IPS-NIHi7 (cell line): ENCODE measurements around the gene LHX4.

Experiments used
- DNase-seq: peaks from one replicate; pipeline ENCODE4 v3.0.0; 2012; ENCODE audit warnings: mixed read lengths; ENCODE audit errors: extremely low spot score

LHX4 gene

DNA sequence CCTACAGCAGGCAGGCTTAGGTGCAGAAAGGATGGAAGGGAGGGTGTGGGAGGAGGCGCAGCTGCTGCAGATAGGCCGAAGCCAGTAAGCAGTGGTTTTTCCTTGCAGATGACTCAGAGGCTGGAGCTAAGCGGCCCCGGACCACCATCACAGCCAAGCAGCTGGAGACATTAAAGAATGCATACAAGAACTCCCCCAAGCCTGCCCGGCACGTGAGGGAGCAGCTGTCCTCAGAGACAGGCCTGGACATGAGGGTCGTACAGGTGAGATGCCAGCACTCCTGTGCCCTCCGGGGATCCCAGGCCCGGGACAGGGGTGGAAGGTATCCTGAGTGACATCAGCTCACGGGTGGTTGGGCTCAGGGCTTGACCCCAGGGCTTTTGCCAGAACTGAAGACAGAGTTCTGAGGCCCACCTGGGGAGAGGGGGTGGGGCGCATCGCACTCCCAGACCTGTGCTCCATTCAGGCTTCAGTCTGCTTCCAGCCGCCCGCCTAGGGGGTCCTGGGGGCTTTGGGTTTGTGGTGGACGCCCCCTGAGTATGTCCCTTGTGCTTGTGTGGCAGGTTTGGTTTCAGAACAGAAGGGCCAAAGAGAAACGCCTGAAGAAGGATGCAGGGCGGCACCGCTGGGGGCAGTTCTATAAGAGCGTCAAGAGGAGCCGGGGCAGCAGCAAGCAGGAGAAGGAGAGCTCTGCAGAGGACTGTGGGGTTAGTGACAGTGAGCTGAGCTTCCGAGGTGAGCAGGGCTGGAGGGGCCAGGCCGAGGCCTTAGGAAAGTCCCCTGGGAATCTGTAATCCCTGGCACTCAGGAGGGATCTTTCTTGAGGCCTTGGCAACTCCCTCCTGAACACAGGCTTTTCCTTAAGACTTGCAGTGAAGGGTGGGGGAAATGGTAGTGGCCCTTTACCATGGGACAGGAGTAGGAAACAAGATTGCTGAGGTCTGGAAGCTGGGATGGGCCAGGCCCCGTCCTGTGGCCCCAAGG lies 41.5 kb downstream of the LHX4 start:
- peak; percentile 42 for DNase-seq

DNA sequence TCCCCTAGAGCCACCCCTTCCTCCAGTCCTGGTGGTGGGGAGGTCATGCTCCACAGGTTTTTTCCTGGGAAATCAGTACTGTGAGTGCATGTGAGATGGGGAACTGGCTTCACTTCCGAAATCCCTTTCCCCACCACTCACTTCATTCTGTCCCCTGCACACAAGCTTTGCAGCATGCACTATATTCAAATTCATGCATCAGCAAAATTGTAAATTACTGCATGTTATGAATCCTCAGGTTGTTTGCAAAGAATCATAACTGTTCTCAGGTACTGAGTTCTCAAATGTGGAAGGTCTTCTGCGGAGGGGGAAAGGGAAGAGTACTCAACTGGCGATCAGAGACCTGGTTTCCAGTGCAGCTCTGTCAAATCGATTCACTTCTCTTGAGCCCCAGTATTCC lies 42.3 kb downstream of the LHX4 start:
- DNase-seq: no peak

DNA sequence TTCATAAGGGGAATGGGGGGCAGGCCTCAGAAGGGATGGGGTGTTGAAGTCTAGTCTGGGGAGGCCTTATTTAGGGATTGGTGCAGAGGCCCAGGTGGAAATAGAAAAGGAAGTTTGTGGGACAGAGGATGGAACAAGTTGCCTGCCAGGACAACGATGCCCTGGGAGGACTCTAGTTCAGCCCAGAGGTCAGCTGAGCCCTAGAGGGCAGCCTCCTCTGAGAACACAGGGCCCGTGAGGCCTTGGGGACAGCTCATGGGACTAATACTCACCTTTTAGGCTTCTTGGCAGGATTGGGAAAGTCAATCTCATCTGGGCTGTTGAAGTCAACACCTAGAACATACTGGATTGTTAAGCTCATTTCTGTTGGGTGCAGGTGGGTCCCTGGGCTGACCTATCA lies 43.0 kb downstream of the LHX4 start:
- DNase-seq: no peak

DNA sequence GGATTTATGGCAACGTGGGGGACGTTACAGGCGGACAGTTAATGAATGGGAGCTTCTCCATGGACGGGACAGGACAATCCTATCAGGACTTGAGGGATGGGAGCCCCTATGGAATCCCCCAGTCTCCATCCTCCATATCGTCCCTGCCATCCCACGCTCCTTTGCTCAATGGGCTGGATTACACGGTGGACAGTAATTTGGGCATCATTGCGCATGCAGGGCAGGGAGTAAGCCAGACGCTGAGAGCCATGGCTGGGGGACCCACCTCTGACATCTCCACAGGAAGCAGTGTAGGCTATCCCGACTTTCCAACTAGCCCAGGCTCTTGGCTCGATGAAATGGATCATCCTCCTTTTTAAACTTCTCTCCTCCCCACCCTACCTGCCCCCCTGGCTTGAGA lies 44.2 kb downstream of the LHX4 start:
- DNase-seq: no peak

DNA sequence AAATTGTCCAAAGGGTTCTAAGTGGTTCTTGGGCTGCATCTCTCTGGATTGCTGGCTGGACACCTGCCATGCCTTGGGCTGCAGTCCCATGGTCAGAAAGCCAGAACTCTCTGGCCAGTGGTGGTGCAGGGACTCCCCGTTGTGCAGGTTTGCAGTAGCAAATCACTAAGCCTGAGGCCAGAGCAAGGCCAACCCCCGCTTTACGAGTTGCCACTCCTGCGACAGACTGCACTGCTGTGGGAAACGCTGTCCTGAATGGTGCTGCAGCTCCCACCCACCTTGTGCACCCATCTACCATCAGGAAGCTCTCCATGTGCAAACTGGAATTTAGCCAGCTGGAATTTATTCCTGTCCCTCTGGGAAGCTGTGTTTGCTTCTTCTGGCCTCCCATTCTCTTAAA lies 45.7 kb downstream of the LHX4 start:
- DNase-seq: no peak

DNA sequence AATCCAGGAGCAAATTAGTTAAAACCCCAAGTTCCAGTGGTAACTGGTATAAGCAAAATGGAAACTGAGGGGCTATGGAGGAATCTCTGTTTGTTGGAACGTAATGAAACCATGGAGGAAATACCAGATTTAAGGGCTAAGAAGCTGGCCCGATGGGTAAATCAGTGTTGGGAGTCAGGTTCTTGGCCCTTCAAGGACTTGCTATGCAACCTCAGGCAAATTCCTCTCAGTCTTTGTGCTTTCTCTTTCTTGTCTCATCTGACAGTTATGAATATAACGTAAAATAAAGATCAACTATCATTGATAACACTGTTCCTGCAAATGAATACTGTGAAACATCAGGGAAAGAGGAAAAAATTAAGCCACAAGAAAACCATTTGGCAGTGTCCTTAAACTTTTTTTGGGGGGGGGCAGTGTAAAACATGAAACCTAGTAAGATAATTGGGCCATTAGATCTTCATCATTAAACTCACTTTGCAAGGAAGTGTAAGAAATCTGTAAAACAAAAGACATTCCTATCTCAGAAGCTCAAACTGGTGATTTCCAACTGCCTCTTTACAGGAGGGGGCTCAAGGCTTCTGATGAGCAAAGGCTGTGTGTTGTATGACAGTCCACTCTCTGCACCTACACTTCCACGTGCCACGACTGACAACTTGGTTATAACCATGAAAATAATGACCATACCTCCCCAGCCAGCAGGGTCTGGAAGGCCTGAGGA lies 47.6 kb downstream of the LHX4 start:
- DNase-seq: no peak

GRCh38 chr1:180278194-180278515 lies 48.1 kb downstream of the LHX4 start:
- DNase-seq: no peak

GRCh38 chr1:180278596-180279395 lies 48.7 kb downstream of the LHX4 start:
- no peak for DNase-seq

GRCh38 chr1:180279651-180280050 lies 49.6 kb downstream of the LHX4 start:
- DNase-seq: no peak

GRCh38 chr1:180280617-180281016 lies 50.6 kb downstream of the LHX4 start:
- DNase-seq: no peak

- DNase-seq: no peak
Measured at GRCh38 chr1:180281490-180281889, 51.4 kb downstream of the LHX4 start.

GRCh38 chr1:180282401-180283044 lies 52.5 kb downstream of the LHX4 start:
- DNase-seq: no peak

DNA sequence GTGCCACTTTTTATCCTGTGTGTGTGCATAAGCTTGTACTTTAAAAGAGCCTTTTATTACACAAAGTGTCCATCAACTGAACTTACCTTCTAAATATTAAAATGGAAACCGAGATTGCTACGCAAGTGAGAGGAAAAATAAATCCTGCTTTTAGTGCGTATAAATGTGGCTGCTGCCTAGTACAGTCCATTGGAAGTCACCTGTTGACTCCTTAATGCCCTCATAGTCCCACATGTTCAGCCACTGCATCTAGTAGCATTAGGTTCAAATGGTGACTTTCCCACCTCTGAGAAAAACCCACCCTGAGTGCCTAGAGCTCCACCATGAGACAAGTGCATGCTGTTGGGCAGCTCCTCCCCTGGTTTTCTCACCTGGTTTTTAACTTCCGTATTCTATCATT lies 53.0 kb downstream of the LHX4 start:
- no peak for DNase-seq

DNA sequence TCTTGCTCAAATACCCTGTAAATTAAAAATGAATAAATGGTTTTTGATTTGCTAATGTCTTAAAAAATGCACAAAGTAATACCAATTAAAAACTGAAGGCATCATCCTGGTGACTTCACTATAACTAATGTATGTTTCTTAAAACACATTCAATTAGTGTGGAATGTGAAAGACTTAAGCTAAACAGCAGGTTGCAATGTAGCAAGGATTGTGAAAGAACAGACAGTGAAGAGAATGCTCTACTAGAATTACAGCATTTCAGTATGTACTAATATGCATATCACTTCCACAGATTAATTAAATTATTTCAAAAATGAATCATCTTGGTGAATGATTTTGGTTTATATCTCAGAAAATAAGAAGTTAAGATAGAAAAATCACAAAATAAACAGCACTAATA lies 56.4 kb downstream of the LHX4 start:
- DNase-seq: no peak

GRCh38 chr1:180287988-180288705 lies 58.1 kb downstream of the LHX4 start:
- no peak for DNase-seq

DNA sequence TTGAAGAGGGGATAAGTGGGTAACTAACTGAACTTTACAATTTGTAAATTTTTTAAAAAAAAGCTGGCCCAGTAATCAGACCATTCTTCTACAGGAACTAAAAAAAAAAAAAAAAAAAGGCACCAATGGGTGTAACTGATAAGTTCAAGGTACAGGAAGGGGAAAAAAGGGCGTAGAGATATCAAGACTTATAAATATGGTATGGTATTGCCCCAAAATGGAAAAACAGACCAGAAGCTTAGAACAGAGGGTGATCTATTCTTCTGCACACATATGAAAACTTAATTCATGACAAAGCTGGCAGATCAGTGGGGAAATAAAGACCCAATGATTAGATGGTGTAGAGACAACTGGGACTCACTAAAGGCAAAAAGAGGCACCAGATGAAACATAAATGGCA lies 58.9 kb downstream of the LHX4 start:
- no peak for DNase-seq

DNA sequence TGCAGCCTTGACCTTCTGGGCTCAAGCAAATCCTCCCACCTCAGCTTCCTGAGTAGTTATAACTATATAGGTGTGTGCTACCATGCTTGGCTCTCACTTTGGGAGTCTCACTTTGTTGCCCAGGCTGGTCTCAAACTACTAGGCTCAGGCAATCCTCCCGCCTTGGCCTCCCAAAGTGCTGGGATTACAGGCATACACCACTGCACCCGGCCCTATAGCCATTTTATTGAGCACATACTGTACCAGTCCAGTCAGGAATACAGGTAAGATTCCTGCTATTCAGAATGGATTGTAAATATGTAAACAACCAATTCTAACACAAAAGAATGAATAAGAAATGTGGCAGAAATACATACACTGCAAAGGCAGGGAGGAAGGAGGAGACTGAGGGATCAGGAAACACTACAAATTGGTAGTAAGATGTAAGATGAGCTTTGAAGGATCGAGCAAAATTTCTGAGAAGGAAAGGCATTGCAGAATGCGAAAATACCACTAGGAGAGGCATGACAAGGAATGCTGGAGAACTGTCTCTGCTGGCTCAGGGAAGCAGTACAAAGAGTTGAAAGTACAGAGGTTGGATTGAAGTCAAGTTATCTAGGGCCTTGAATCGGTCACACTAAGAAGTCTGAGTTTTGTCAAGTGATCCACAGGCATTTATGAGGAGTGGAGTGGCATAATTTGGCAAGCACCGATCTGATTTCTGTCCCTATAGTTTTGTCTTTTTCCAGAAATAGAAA lies 60.4 kb downstream of the LHX4 start:
- no peak for DNase-seq

DNA sequence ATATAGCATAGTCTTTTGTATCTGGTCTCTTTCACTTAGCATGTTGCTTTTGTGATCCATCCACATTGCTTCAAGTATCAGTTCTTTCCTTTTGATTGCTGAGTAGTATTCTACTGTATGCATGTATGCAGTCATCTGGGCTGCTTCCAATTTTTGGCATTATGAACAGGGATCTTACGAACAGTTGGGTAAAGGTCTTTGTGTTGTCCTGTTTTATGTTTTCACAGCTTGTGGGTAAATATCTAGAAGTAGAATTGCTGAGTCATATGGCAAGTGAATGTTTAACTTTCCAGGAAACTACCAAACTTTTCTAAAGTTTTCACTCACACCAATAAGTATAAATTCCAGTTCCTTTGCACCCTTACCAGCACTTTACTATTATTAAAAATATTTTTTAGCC lies 60.9 kb downstream of the LHX4 start:
- DNase-seq: no peak

- DNase-seq: no peak
Measured at GRCh38 chr1:180294711-180295110, 64.6 kb downstream of the LHX4 start.

- no peak for DNase-seq
Measured at GRCh38 chr1:180295999-180296398, 65.9 kb downstream of the LHX4 start.
